SK-N-MC (cell line): ENCODE data around the gene GDF10.

Experiments used
- EZH2 ChIP-seq: fragments of 200-600 bp; sonication (generic); IDR thresholded peaks from one replicate; pipeline ENCODE4 v1.6.1; 2017; ENCODE audit warnings: antibody characterized with exemption
- FOXP2 ChIP-seq: optimal IDR thresholded peaks from 2 replicates; pipeline ENCODE3; 2011; ENCODE audit warnings: mild to moderate bottlenecking, moderate library complexity; ENCODE audit not compliant: insufficient read depth; ENCODE audit errors: extremely low read length, control extremely low read depth
- POLR2AphosphoS5 ChIP-seq: IDR thresholded peaks from 2 replicates; pipeline ENCODE4 v1.6.1; 2012; ENCODE audit warnings: mild to moderate bottlenecking, low read depth, low read length, borderline replicate concordance

- TF ChIP-seq EZH2 (no peak), POLR2AphosphoS5 (no peak), FOXP2 (no peak)
These were observed 21.3 kb upstream of the GDF10 start for GRCh38 chr10:47278720-47279119.
